Activated CD8-positive, alpha-beta memory T cell treated with anti-CD3 and anti-CD28 coated beads for 36 hours (primary cell): ENCODE results near the gene PRR27. TPM values are rescaled to one million over a fixed set of nuclear protein-coding genes. Genes with fewer than 3 reads are reported as not detected.

Experiments
- CTCF ChIA-PET: fragments of 350-600 bp; sonication (Branson Sonifier 250); formaldehyde crosslinking; loops from one replicate; lab custom pipeline; 2021; ENCODE audit warnings: antibody characterized with exemption; lab: Charles Lee
- POLR2A ChIA-PET: fragments of 350-600 bp; sonication (Branson Sonifier 250); formaldehyde crosslinking; loops from one replicate; lab custom pipeline; 2021; ENCODE audit warnings: antibody characterized with exemption; lab: Charles Lee
- total RNA-seq, 2 experiments: library from RNA; stranded (reverse); gene quantifications; one replicate each; pipeline ENCODE4 v1.2.3, GENCODE V29; 2021

The PRR27 gene
- total RNA-seq: not detected

DNA sequence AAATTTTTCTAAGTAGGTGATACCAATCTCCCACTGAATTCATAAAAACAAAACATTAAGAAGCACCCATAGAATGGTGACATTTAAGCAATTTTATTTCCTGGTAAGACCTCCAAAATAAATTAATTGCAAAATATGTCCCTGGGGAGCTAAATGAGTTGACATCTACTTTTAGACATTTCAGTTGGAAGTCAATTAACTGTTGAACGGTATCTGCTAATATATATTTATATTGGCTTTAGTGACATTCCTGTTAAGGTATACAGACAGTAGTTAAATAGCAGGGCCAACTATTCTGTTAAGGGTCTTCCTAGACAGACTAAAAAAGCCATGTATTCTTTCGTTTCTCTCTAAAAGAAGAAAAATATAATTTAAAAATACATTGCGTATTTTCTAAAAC, at the start of gene PRR27:
TSS of gene PRR27 (plus strand) at position 301 of the 400 bp plus-strand sequence. CDS start 139 bp downstream, outside the sequence.
- POLR2A ChIA-PET: no interaction called here
- CTCF ChIA-PET: no interaction called here

DNA sequence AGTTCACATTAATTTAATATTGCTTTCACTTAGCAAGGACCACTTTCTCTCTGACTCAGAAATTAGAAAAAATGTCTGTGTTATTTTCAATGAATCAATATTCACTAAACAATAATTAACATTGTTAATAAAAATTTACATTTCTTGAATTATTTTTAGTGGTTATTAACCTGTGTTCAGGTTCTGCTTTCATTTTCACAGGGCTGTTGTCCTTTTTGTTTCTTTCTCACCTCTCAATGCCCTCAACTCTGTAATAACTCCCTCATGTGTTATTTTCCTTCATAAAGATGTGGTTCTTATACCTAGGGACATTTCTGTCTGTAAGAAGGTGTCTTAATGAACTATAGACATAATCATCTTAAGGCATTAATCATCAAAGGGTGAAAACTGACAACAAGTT, 43.1 kb upstream of the PRR27 start:
- ChIA-PET POLR2A (no interaction called here), CTCF (no interaction called here)

DNA sequence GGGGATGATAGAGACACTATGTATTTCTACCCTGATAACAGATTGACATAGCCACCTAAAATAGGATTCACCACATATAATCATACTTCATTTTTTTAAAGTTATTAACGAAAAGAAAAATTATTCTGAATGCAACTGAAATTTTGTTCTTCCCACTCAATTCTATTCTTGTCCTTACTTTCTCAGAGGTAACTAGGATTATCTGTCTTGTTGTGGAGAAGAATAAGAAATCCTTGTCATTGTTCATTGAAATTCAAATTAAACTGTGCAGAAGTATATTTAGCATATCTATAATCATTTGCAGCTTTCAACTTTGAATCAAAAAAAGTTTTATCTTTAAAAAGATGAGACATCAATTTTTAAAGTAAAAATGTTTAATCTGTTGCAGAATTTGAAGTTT, 40.4 kb upstream of the PRR27 start:
- ChIA-PET POLR2A (no interaction called here), CTCF (no interaction called here)

DNA sequence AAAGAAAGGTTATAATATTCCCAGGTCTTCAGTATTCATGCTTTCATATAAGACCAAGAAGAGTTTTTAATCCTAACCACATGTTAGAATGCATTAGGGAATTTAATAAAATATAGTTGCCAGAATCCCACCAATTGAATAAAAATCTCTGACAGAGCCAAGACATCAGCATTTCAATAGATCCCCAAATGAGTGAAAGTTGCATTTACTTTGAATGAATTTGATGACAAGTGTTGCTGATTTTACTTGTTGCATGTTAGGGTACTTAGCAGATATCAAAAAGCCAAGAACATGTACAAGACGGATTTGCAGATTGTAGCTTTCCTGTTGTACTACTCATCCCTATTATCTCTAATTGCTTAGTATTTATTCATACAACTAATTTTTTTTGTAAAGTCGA, 39.9 kb upstream of the PRR27 start:
- POLR2A ChIA-PET: no interaction called here
- CTCF ChIA-PET: no interaction called here

DNA sequence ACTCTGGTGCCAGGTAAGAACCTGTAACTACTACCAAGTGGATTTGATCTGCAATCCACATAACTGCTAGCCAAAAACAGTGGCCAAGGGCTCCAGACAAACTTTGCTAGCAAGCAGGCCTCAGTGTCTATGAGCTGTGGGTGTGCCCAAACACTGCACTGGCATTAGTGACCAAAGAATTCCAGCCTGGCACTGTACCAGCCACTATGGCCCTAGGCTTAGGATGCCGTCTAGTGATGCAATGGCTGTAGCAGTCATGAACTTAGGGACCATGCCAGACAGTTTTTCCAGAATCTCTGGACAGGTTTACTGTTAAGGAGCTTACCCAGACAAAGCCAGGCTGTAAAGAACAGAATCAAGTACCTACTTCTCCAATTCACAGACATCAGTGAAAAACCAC, 33.7 kb upstream of the PRR27 start:
- ChIA-PET CTCF (no interaction called here), POLR2A (no interaction called here)

DNA sequence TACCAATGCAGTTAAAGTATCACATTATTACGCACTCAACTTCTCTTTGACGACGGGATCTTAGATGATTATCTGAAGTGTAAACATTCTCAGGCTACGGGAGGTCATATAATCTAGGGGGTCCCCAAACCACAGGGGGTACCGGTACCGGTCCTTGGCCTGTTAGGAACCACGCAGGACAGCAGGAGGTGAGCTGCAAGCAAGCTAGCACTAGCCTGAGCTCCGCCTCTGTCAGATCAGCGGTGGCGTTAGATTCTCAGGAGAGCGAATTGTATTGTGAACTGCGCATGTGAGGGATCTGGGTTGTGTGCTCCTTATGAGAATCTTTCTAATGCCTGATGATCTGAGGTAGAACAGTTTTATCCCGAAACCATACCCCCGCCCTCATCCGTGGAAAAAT, 20.6 kb upstream of the PRR27 start:
- ChIA-PET CTCF (no interaction called here), POLR2A (no interaction called here)

DNA sequence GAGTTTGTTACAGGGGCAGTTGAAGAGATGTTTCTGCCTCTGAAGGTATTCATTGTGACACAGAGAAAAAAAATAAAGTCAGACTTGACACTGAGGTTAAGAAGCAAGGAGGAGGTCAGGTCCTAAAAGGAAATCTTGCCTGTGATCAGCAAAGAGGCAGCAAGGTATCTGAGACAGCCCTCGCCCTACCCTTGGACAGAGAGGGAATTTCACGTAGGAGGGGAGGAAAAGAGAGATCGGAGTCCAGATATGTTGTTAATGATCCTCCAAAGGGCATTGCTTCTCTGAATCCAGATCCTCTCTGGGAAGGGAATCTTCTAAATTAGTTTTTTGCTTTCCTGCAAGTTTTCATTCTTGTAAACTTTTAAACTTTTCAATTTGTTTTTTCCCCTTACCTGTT, 15.3 kb upstream of the PRR27 start:
- POLR2A ChIA-PET: no interaction called here
- CTCF ChIA-PET: no interaction called here

DNA sequence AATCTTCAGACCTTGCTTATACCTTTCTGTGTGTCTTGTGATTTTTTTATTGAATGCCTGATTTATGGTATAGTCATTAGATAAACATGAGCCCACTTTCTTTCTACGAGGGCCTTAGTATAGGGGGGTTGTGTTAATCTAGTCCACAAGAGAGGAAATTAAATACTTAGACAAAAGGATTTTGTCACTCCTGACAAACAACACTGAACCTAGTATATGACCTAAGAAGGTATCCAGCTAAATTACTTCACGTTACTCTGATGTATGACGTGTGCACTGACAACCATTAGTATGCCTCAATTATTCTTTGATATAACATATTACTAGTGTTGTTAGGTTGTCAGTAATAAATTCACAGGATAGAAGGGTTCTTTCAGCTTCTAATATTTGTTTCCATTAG, 2.8 kb upstream of the PRR27 start:
- POLR2A ChIA-PET: no interaction called here
- CTCF ChIA-PET: no interaction called here

DNA sequence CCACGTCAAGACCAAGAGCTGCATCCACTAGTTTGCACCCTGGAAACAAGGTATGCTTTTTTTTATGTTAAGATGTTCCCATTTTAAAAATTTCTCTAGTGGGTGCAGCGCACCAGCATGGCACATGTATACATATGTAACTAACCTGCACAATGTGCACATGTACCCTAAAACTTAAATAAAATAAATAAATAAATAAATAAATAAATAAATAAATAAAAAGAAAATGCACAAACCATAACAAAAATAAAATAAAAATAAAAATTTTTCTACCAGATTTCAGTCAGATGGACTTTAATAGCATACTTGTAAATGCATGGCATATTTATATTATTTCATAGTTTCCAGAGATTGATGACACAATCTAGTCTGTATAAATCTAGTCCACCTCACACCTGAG, 1.9 kb upstream of the PRR27 start:
- ChIA-PET CTCF (no interaction called here), POLR2A (no interaction called here)

DNA sequence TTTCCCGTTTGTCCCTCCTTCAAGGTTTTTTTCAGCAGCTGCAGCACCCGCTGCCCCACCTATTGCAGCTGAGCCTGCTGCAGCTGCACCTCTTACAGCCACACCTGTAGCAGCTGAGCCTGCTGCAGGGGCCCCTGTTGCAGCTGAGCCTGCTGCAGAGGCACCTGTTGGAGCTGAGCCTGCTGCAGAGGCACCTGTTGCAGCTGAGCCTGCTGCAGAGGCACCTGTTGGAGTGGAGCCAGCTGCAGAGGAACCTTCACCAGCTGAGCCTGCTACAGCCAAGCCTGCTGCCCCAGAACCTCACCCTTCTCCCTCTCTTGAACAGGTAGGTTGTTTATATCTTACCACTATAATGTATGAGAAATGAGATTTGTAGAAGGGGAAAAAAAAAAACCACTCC, 4.5 kb downstream of the PRR27 start:
- CTCF ChIA-PET: no interaction called here
- POLR2A ChIA-PET: no interaction called here

DNA sequence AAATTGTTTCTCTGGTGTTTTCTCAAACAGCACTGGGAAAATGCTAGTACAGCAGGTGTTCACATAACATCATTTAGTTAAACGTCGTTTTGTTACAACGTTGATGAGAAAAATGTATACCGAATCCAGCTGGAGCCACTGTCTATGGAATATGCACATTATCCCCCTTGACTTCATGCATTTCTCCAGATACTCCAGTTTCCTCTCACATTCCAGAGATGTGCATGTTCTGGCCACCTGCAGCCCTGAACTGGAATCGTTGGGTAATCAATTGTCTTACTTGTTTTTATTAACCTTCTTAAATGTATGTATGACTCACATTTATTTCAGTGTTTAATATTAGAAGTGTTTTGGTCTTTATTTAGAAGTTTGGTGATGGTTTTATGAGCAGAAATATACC, 23.1 kb downstream of the PRR27 start:
- CTCF ChIA-PET: no interaction called here
- POLR2A ChIA-PET: no interaction called here

DNA sequence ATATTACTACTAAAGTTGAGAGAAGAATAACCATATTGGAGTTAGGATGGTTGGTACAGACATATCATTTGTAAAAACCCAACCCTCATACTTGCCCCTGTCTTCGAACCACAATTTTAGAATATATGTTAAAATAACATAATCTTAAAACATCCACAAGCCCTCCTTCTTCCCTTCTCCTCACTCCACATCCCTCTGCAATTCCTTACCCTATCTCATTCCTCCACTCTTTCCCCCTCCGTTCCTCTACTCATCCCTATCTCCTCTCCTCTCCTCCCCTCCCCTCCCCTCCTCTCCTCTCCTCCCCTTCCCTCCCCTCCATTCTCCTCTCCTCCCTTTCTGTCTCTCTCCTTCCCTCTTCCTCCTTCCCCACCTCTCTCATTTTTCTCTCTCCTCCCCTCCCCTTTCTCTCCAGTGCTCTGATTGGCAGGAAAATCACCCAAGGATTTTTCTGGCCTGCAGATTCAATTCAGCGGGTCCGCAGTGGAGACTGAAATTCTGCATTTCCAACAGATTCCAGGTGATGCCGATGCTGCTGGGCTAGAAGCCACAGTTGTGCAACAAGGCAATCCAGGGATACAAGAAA, 24.1 kb downstream of the PRR27 start:
- POLR2A ChIA-PET: no interaction called here
- CTCF ChIA-PET: no interaction called here

DNA sequence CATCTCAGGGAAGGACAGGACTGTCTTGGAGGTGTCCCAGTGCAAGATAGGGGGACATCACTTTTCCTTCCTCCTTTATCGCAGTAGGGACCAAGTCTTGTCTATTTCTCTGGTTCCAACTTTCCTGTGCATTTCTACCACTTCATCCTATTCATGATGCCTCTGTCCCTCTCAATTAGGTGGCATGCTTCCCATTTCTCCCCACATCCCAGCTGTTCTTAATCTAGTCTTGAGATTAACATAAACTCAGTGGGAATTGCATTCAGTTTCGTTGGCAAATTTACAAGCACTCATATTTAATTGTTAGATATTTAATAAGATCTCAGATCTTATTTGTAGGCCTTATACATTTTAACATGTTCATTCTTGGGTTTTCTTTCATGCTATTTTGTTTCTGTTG, 25.8 kb downstream of the PRR27 start:
- ChIA-PET POLR2A (no interaction called here), CTCF (no interaction called here)

DNA sequence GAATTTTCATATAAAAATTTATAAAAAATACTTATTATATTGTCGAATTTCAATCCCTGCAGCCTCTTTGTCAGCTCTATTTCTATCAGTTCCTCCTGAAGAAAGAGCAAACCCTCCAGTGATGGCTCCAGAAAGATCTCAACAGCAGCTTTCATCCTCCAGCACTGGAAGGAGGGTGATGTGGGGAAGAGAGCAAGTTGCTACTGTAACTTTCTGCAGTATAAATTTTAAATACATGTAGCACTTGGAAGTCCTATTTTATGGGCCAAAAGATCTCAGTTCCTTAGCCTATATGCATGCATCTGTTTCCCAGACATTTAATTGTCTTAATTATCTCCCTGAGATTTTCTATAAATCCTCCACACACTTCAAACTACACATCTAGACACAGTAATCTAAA, 27.8 kb downstream of the PRR27 start:
- ChIA-PET POLR2A (no interaction called here), CTCF (no interaction called here)

DNA sequence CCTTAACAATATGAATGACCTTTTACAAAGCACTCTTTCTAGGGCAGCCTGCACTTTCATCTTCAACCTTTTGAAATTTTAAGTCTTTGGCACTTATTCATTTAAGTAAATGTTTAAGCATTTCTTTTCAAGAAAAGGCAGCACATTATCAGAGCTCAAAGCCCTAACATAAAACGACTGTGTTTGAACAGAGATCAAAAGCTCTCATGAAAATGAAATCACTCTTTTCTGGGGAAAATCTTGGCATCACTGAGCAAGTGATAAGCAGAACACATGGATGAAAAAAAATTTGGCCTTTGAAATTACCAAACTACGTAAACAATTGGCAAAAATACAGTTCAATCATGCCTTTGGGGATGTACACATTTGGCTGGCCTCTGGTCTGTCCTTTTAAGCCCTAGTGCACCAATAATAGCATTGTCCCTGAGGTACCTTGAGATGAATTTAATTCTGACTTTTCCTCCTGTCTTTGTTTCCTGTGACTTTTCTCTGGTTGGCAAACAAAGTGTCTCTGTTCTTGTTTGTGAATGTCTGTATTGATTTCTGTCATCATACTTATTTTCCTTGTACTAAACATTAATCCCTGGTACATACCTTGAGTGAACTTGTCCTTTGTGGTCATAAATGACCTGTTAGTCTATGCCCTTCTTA, 28.6 kb downstream of the PRR27 start:
- ChIA-PET CTCF (no interaction called here), POLR2A (interaction anchor here (0.6 kb wide), 1 partner anchor 988 kb away, joined by 3 read pairs; no protein-coding TSS in a partner anchor)

DNA sequence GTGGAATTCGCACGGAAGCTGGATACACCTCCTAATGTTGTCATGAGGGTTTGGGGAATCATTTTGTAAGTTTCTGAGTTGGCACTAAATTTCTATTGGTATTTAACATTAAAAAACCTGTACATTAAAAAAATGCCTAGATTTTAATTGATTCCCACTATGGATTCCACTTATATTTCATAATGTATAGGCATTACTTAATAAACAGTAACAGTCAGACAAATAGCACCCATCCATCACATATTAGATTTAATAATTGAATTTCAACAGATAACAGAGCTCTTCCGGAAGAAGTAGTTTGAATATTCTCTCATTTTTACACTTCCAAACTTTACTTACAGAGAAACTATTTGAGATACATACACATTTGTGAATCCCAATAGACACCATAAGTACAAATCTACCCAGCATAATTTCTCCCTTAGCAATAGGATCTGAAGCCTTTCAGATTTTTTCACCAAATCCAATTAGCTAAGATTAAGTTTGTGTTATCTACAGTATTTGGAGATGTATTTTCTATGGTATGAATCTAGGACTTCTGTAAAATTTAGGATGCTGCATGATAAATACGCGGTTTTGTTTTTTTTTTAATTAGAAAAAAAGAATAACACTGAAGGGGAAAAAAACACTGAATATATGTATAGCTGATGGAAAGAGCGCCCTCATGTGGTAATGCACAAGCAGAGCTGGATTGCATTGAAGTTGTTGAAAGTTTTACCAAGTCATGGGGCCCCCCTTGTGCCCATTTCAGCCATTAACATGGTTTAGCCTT, 29.3 kb downstream of the PRR27 start:
- POLR2A ChIA-PET: interaction anchor here (0.6 kb wide), 1 partner anchor 987 kb away, joined by 3 read pairs; no protein-coding TSS in a partner anchor
- CTCF ChIA-PET: no interaction called here

DNA sequence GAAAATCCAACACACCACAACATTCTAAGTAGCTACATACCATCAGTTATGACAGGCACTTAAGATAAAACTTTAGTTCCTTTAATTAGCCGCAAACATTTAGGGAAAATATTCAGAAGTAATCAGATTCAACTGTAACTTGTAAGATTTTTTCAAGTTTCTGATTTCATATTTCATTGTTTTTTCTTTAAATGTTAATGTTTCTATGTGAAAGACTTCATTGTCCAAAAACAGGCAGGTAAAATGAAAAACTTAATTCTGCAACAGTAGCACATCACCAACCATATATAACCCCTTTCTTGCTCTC, 29.9 kb downstream of the PRR27 start:
- POLR2A ChIA-PET: no interaction called here
- CTCF ChIA-PET: no interaction called here

DNA sequence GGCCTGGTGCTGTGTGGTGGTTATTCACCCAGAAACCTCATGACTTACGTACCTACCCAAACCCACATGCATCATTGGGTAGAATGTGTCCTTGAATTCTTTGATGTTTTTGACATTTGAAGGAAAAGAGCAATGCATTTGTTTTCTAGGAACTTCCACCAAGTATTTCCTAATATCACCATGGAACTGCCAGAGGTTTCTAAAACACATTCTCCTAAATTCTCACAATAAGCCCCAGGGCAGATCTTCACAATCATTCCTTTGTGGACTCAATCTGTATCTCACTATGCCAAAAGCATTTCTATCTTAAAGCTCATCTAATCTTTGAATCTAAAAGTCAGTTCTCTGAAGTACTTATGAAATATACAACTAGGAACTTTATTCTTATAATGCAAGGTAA, 33.2 kb downstream of the PRR27 start:
- ChIA-PET POLR2A (no interaction called here), CTCF (no interaction called here)

DNA sequence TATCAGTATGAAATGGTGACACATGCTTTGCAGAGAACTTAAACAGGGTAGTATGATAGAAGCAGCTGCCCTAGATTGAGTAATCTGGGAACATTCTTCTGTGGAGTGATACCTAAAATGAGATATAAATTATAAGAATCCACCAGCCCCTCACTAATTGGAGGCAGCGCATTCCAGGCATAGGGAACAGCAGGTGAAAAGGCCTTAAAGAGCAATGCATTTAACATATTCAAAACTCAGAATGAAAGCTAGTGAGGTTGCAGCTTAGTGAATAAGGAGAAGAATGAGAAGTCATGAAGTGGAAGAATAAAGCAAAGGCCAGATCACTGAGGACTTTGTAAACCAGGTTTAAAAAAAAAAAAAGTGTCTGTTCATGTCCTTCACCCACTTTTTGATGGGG, 36.5 kb downstream of the PRR27 start:
- ChIA-PET POLR2A (no interaction called here), CTCF (no interaction called here)

DNA sequence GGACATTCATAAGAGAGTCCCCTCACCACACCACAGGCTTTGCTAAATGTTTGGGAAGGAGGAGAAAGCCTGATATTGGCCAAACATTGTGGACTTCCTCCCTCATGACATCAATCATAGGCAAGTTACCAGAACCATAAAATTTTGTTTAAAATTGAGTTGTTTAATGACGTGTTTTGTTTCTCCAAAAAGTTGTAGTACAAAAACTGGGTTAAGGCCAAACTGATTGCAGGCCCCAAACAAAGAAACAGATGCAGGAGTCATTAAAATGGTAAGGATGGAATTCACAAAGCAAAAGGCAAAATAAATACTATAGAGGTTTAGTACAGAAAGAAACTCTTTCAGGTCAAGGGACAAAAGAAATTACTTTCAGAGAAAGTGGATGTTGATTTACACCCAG, 37.6 kb downstream of the PRR27 start:
- POLR2A ChIA-PET: no interaction called here
- CTCF ChIA-PET: no interaction called here

DNA sequence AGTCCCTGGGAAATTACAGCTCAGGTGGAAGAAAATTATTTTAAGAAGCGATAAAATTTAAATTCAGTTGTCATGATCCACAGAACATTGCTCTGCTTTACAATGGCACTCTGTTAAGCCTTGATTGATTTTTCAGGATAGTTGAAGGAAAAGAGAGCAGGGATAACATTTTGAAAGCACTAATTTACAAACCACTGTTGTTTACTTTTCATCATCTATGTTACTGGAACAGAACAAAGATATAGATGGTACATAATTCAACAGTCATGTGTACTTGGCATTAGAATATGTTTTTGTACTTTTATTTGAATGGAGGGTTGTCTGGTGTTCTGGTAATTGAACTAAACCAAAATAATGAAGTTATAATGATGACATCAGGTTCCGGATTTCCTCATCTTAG, 38.9 kb downstream of the PRR27 start:
- CTCF ChIA-PET: no interaction called here

More for the DNA sequence above, 38.9 kb downstream of the PRR27 start:
- POLR2A ChIA-PET: no interaction called here
